Activated T-helper 2 cell treated with anti-CD3 and anti-CD28 coated beads, Interferon-gamma antibody, Interleukin-2, Interleukin-4, amounts not matched to agents 10 μg/mL and 5 μg/mL and 100 μg/mL, durations not matched to agents 14 hours and 24 hours and 36 hours (primary cell): ENCODE data around the gene EEF1A2. TPM values are rescaled to one million over a fixed set of nuclear protein-coding genes. Genes with fewer than 3 reads are reported as not detected.

Experiments
- DNase-seq: peaks from one replicate; pipeline ENCODE4 v3.0.0; 2021; ENCODE audit warnings: low spot score
- H3K27ac Mint-ChIP-seq: one replicate; pipeline ENCODE4 v1.8.0; 2021; ENCODE audit warnings: mixed read lengths
- H3K27me3 Mint-ChIP-seq: one replicate; pipeline ENCODE4 v1.8.0; 2021; ENCODE audit warnings: low read depth, mixed read lengths
- H3K36me3 Mint-ChIP-seq: one replicate; pipeline ENCODE4 v1.8.0; 2021; ENCODE audit warnings: low read depth, mixed read lengths
- H3K4me1 Mint-ChIP-seq: one replicate; pipeline ENCODE4 v1.8.0; 2021; ENCODE audit warnings: low read depth, mixed read lengths
- H3K4me3 Mint-ChIP-seq: one replicate; pipeline ENCODE4 v1.8.0; 2021; ENCODE audit warnings: low read depth, mild to moderate bottlenecking, moderate library complexity, mixed read lengths
- H3K9me3 Mint-ChIP-seq: one replicate; pipeline ENCODE4 v1.8.0; 2021; ENCODE audit warnings: mixed read lengths
- intact Hi-C: fragments of 100-400 bp; cut with micrococcal nuclease; formaldehyde crosslinking; loops from one replicate; pipeline ENCODE4 v1.15.1; 2023
- total RNA-seq: library from RNA; stranded (reverse); gene quantifications from 2 replicates; pipeline ENCODE4 v1.2.3, GENCODE V29; 2022

Gene EEF1A2
- total RNA-seq, 1 donor from 2014 or later = 2.4 TPM

- H3K4me1 Mint-ChIP-seq = no peaks in the 10 kb centered on the region
- H3K27ac Mint-ChIP-seq = peak overlapping the region; percentile 31
- no peak overlapping the region for H3K4me3 Mint-ChIP-seq
- no peak for DNase-seq
- intact Hi-C loops = no loop called here
- peaks cover 4% of the 10 kb centered on the region for H3K9me3 Mint-ChIP-seq
- H3K36me3 Mint-ChIP-seq = no peaks in the 10 kb centered on the region
- H3K27me3 Mint-ChIP-seq = peaks cover 21% of the 10 kb centered on the region
Measured at GRCh38 chr20:63508072-63508768, 9.3 kb upstream of the EEF1A2 start.

GRCh38 chr20:63507083-63507743 lies 8.3 kb upstream of the EEF1A2 start:
- no peak overlapping the region for H3K4me3 Mint-ChIP-seq
- peaks cover 2% of the 10 kb centered on the region for H3K9me3 Mint-ChIP-seq
- H3K36me3 Mint-ChIP-seq = no peaks in the 10 kb centered on the region
- no peak for DNase-seq
- no peaks in the 10 kb centered on the region for H3K4me1 Mint-ChIP-seq
- H3K27me3 Mint-ChIP-seq = peaks cover 17% of the 10 kb centered on the region
- intact Hi-C loops = no loop called here
- no peak overlapping the region for H3K27ac Mint-ChIP-seq

- intact Hi-C loops = no loop called here
- Mint-ChIP-seq H3K4me1 (no peaks in the 10 kb centered on the region), H3K27me3 (peaks cover 17% of the 10 kb centered on the region), H3K36me3 (no peaks in the 10 kb centered on the region), H3K27ac (no peak overlapping the region), H3K9me3 (peaks cover 2% of the 10 kb centered on the region), H3K4me3 (no peak overlapping the region)
- no peak for DNase-seq
Measured at GRCh38 chr20:63505723-63506122, 6.8 kb upstream of the EEF1A2 start.

- no peaks in the 10 kb centered on the region for H3K4me1 Mint-ChIP-seq
- H3K4me3 Mint-ChIP-seq = no peak overlapping the region
- H3K9me3 Mint-ChIP-seq = peaks cover 2% of the 10 kb centered on the region
- H3K27me3 Mint-ChIP-seq = peaks cover 17% of the 10 kb centered on the region
- intact Hi-C loops = no loop called here
- H3K27ac Mint-ChIP-seq = no peak overlapping the region
- no peak for DNase-seq
- H3K36me3 Mint-ChIP-seq = no peaks in the 10 kb centered on the region
Measured at GRCh38 chr20:63505281-63505680, 6.4 kb upstream of the EEF1A2 start.

- intact Hi-C loops = no loop called here
- no peak for DNase-seq
- Mint-ChIP-seq H3K4me3 (no peak overlapping the region), H3K36me3 (no peaks in the 10 kb centered on the region), H3K4me1 (no peaks in the 10 kb centered on the region), H3K9me3 (peaks cover 2% of the 10 kb centered on the region), H3K27ac (no peak overlapping the region), H3K27me3 (peaks cover 12% of the 10 kb centered on the region)
Measured at GRCh38 chr20:63504642-63505041, 5.8 kb upstream of the EEF1A2 start.

- intact Hi-C loops = no loop called here
- Mint-ChIP-seq H3K4me1 (no peaks in the 10 kb centered on the region), H3K9me3 (peaks cover 2% of the 10 kb centered on the region), H3K36me3 (no peaks in the 10 kb centered on the region), H3K4me3 (no peak overlapping the region), H3K27ac (no peak overlapping the region), H3K27me3 (peaks cover 8% of the 10 kb centered on the region)
- no peak for DNase-seq
Measured at GRCh38 chr20:63503524-63503923, 4.6 kb upstream of the EEF1A2 start.

- no peaks in the 10 kb centered on the region for H3K4me1 Mint-ChIP-seq
- no peaks in the 10 kb centered on the region for H3K36me3 Mint-ChIP-seq
- H3K4me3 Mint-ChIP-seq = no peak overlapping the region
- no peak for DNase-seq
- peaks cover 9% of the 10 kb centered on the region for H3K27me3 Mint-ChIP-seq
- intact Hi-C loops = no loop called here
- H3K27ac Mint-ChIP-seq = no peak overlapping the region
- peaks cover 2% of the 10 kb centered on the region for H3K9me3 Mint-ChIP-seq
Measured at GRCh38 chr20:63502671-63503172, 3.8 kb upstream of the EEF1A2 start.

GRCh38 chr20:63501818-63502670 lies 3.2 kb upstream of the EEF1A2 start:
- Mint-ChIP-seq H3K4me1 (no peaks in the 10 kb centered on the region), H3K36me3 (no peaks in the 10 kb centered on the region), H3K9me3 (peaks cover 2% of the 10 kb centered on the region), H3K27ac (no peak overlapping the region), H3K4me3 (no peak overlapping the region), H3K27me3 (peaks cover 16% of the 10 kb centered on the region)
- no peak for DNase-seq
- intact Hi-C loops = no loop called here

- DNase-seq = no peak
- intact Hi-C loops = no loop called here
- Mint-ChIP-seq H3K27ac (no peak overlapping the region), H3K36me3 (no peaks in the 10 kb centered on the region), H3K4me3 (no peak overlapping the region), H3K9me3 (peaks cover 2% of the 10 kb centered on the region), H3K27me3 (peaks cover 21% of the 10 kb centered on the region), H3K4me1 (peaks cover 1% of the 10 kb centered on the region)
Measured at GRCh38 chr20:63500902-63501817, 2.3 kb upstream of the EEF1A2 start.

GRCh38 chr20:63500151-63500901 lies 1.4 kb upstream of the EEF1A2 start:
- Mint-ChIP-seq H3K27me3 (peaks cover 22% of the 10 kb centered on the region), H3K4me3 (no peak overlapping the region), H3K27ac (no peak overlapping the region), H3K4me1 (peaks cover 2% of the 10 kb centered on the region), H3K9me3 (peaks cover 2% of the 10 kb centered on the region), H3K36me3 (no peaks in the 10 kb centered on the region)
- intact Hi-C loops = no loop called here
- DNase-seq = no peak

- Mint-ChIP-seq H3K36me3 (no peaks in the 10 kb centered on the region), H3K27ac (no peak overlapping the region), H3K27me3 (peaks cover 22% of the 10 kb centered on the region), H3K9me3 (peaks cover 2% of the 10 kb centered on the region), H3K4me1 (peaks cover 2% of the 10 kb centered on the region), H3K4me3 (no peak overlapping the region)
- DNase-seq = no peak
- intact Hi-C loops = no loop called here
Measured at GRCh38 chr20:63499338-63499969, 571 bp upstream of the EEF1A2 start.
